Mesothelial cell of epicardium (in vitro differentiated cells): ENCODE data around the gene SAT2. TPM values are rescaled to one million over a fixed set of nuclear protein-coding genes. Genes with fewer than 3 reads are reported as not detected.

ENCODE experiments used
- DNase-seq, 2 experiments: peaks; one replicate each; pipeline ENCODE4 v3.0.0; 2021; ENCODE audit warnings: low spot score in 2 of 2; ENCODE audit not compliant: unreplicated experiment in 2 of 2
- H3K27ac Mint-ChIP-seq: 2 replicates; pipeline ENCODE4 v1.8.0; 2021; ENCODE audit warnings: mixed read lengths
- H3K27me3 Mint-ChIP-seq: 2 replicates; pipeline ENCODE4 v1.8.0; 2021; ENCODE audit warnings: low read depth, mixed read lengths
- H3K36me3 Mint-ChIP-seq: 2 replicates; pipeline ENCODE4 v1.8.0; 2021; ENCODE audit warnings: mixed read lengths
- H3K4me1 Mint-ChIP-seq: 2 replicates; pipeline ENCODE4 v1.8.0; 2021; ENCODE audit warnings: mixed read lengths
- H3K4me3 Mint-ChIP-seq: 2 replicates; pipeline ENCODE4 v1.8.0; 2021; ENCODE audit warnings: mild to moderate bottlenecking, moderate library complexity, mixed read lengths
- H3K9me3 Mint-ChIP-seq: 2 replicates; pipeline ENCODE4 v1.8.0; 2021; ENCODE audit warnings: mixed read lengths
- total RNA-seq: library from RNA; stranded (reverse); gene quantifications from 3 replicates; pipeline ENCODE4 v1.2.1, GENCODE V29; 2021
- TF ChIP-seq, protein P1 (sequence below): fragments of 200-600 bp; sonication (generic); IDR thresholded peaks from one replicate; pipeline ENCODE4 v1.5.0; 2021; ENCODE audit warnings: antibody characterized with exemption; ENCODE audit not compliant: unreplicated experiment

Gene SAT2
- total RNA-seq, 1 donor from 2014 or later = 87.7 TPM

DNA sequence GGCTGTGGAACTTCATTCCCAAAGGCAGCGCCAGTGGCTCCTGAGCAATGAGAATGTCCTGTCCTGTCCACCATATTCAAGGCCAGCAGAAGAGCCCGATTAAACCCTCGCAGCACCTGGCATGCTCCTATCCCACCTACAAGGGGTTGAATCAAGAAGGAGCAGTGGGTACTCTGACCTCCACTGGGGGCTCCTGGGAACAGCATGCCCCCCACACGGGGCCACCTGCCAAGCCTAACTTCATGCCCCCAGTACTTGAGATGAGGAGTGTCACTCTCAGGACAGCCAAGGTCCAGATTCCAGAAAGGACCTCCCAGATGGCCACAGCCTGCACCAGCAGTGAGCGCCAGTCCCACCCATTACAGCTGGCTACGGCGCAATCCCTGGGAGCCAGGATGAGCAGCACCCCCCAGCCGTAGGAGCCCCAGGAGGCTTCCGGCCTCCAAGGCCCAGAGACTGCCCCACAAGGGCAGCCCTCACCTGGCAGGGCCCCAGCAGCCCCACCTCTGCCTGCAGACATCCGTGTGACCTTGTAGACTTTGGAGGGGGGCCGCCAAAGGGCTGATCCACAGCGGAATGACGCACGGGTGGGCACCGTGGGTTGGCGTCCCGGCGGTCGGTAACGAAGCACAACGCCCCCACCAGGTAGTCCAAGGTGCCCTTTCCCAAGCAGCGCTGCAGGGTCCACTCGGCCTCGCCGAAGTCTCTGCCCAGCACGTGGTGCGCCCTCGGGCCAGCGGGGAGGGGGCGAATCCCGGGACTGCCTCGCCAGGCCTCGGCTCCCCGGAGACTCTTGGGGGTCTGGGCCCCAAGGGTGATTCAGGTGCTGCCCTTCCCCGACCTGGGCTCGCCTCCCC lies 45.0 kb downstream of the SAT2 start:
- Mint-ChIP-seq H3K4me3 (peak overlapping the region; percentile 98), H3K27me3 (no peaks in the 10 kb centered on the region), H3K4me1 (peaks cover 43% of the 10 kb centered on the region), H3K27ac (peak overlapping the region; percentile 73), H3K36me3 (peaks cover 22% of the 10 kb centered on the region), H3K9me3 (no peaks in the 10 kb centered on the region)
- TF ChIP-seq, protein P1, sequence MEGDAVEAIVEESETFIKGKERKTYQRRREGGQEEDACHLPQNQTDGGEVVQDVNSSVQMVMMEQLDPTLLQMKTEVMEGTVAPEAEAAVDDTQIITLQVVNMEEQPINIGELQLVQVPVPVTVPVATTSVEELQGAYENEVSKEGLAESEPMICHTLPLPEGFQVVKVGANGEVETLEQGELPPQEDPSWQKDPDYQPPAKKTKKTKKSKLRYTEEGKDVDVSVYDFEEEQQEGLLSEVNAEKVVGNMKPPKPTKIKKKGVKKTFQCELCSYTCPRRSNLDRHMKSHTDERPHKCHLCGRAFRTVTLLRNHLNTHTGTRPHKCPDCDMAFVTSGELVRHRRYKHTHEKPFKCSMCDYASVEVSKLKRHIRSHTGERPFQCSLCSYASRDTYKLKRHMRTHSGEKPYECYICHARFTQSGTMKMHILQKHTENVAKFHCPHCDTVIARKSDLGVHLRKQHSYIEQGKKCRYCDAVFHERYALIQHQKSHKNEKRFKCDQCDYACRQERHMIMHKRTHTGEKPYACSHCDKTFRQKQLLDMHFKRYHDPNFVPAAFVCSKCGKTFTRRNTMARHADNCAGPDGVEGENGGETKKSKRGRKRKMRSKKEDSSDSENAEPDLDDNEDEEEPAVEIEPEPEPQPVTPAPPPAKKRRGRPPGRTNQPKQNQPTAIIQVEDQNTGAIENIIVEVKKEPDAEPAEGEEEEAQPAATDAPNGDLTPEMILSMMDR = no peak
- no peak for DNase-seq

DNA sequence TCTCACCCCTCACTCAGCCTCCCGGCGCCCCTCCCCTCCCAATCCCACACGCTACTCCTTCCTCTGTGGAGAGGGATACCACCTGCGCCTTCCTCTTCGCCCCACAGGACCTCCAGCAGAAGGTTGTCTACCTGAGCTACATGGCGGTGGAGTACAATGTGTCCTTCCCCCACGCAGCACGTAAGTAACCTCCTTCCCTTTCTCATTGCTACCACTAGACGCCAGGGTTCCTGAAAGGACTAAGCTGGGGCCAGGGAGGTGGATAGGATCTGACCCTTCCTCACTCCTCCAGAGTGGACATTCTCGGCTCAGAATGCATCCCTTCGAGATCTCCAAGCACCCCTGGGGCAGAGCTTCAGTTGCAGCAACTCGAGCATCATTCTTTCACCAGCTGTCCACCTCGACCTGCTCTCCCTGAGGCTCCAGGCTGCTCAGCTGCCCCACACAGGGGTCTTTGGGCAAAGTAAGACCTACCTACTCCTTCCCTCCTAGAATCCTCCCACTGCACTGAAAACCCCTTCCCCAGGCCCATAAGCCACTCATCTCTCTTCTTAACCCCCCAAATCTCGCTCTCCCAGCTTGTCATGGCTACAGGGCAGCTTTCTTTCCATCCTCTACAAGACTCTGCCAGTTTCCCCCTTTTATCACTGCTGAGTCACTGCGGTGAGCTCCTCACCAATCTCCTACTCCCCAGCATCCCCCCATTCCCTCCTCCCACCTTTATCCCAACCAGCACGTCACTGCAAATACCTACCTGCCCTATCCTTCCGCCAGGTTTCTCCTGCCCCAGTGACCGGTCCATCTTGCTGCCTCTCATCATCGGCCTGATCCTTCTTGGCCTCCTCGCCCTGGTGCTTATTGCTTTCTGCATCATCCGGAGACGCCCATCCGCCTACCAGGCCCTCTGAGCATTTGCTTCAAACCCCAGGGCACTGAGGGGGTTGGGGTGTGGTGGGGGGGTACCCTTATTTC lies 46.7 kb downstream of the SAT2 start:
- Mint-ChIP-seq H3K27ac (peak overlapping the region; percentile 32), H3K4me1 (peaks cover 43% of the 10 kb centered on the region), H3K36me3 (peaks cover 33% of the 10 kb centered on the region), H3K9me3 (no peaks in the 10 kb centered on the region), H3K27me3 (no peaks in the 10 kb centered on the region), H3K4me3 (no peak overlapping the region)
- TF ChIP-seq, protein P1 = no peak
- no peak for DNase-seq

DNA sequence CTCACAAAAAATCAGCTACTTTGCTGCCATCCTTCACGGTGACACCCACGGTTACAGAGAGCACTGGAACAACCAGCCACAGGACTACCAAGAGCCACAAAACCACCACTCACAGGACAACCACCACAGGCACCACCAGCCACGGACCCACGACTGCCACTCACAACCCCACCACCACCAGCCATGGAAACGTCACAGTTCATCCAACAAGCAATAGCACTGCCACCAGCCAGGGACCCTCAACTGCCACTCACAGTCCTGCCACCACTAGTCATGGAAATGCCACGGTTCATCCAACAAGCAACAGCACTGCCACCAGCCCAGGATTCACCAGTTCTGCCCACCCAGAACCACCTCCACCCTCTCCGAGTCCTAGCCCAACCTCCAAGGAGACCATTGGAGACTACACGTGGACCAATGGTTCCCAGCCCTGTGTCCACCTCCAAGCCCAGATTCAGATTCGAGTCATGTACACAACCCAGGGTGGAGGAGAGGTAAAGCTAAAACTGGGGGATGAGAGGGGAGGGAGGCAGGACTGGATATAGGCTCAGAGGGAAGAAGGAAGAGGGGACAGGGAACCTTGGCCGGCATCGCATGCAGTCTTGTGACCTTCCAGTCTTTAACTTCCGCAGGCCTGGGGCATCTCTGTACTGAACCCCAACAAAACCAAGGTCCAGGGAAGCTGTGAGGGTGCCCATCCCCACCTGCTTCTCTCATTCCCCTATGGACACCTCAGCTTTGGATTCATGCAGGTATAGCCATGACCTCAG lies 47.6 kb downstream of the SAT2 start:
- no peak for DNase-seq
- H3K36me3 Mint-ChIP-seq = peaks cover 39% of the 10 kb centered on the region
- peak overlapping the region; percentile 93 for H3K27ac Mint-ChIP-seq
- TF ChIP-seq, protein P1 = no peak
- H3K27me3 Mint-ChIP-seq = no peaks in the 10 kb centered on the region
- H3K4me1 Mint-ChIP-seq = peaks cover 44% of the 10 kb centered on the region
- H3K9me3 Mint-ChIP-seq = no peaks in the 10 kb centered on the region
- no peak overlapping the region for H3K4me3 Mint-ChIP-seq

DNA sequence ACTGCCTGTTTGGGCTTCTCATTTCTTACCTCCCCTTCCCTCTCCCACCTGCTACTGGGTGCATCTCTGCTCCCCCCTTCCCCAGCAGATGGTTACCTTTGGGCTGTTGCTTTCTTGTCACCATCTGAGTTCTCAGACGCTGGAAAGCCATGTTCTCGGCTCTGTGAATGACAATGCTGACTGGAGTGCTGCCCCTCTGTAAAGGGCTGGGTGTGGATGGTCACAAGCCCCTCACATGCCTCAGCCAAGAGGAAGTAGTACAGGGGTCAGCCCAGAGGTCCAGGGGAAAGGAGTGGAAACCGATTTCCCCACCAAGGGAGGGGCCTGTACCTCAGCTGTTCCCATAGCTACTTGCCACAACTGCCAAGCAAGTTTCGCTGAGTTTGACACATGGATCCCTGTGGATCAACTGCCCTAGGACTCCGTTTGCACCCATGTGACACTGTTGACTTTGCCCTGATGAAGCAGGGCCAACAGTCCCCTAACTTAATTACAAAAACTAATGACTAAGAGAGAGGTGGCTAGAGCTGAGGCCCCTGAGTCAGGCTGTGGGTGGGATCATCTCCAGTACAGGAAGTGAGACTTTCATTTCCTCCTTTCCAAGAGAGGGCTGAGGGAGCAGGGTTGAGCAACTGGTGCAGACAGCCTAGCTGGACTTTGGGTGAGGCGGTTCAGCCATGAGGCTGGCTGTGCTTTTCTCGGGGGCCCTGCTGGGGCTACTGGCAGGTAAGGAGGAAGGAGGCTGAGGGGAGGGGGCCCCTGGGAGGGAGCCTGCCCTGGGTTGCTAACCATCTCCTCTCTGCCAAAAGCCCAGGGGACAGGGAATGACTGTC lies 48.4 kb downstream of the SAT2 start, which contains the start of gene CD68:
Gene CD68, plus strand, starts transcription at position 638 of the 833 bp plus-strand sequence. Its CDS starts 40 bp downstream, at position 678.
- Mint-ChIP-seq H3K9me3 (no peaks in the 10 kb centered on the region), H3K36me3 (peaks cover 44% of the 10 kb centered on the region), H3K4me3 (no peak within 1 kb of the TSS), H3K27me3 (no peaks in the 10 kb centered on the region), H3K27ac (peak within 1 kb of the TSS; percentile 93), H3K4me1 (peaks cover 45% of the 10 kb centered on the region)
- no peak for DNase-seq
- TF ChIP-seq, protein P1 = no peak
